LNCAP (cell line): ENCODE results near the gene AFAP1L1.

Experiments used
- CTCF ChIP-seq: fragments of 450-650 bp; IDR thresholded peaks from 2 replicates; pipeline ENCODE4 v1.5.1; 2017; ENCODE audit warnings: mild to moderate bottlenecking

Gene AFAP1L1

GRCh38 chr5:149271716-149272563 lies at the start of gene AFAP1L1:
AFAP1L1 (plus strand) TSS chr5:149271859; CDS start chr5:149271969, 110 bp downstream.
- no peak for TF ChIP-seq CTCF

- TF ChIP-seq CTCF, result no peak
Measured at GRCh38 chr5:149223081-149223848, 48.4 kb upstream of the AFAP1L1 start.

GRCh38 chr5:149224282-149224681 lies 47.4 kb upstream of the AFAP1L1 start:
- TF ChIP-seq CTCF, result no peak

- no peak for TF ChIP-seq CTCF
Measured at GRCh38 chr5:149227168-149227826, 44.4 kb upstream of the AFAP1L1 start.

- peak; percentile 82 for TF ChIP-seq CTCF
Measured at GRCh38 chr5:149228618-149229297, 42.9 kb upstream of the AFAP1L1 start.

GRCh38 chr5:149229298-149229937 lies 42.2 kb upstream of the AFAP1L1 start:
- no peak for TF ChIP-seq CTCF
